GM12878 (cell line): ENCODE results near the gene ALX4. TPM values are rescaled to one million over a fixed set of nuclear protein-coding genes. Genes with fewer than 3 reads are reported as not detected.

ENCODE experiments used
- ATAC-seq: fragments of 200-7000 bp; cut with Tn5 transposase; 3 replicates; pipeline ENCODE4 v1.9.1; 2020; ENCODE audit warnings: mild to moderate bottlenecking, moderate library complexity
- BruUV-seq: library from RNA; stranded (reverse); fragments of 400-500 nt; replicated peaks from 2 replicates; lab custom pipeline; 2021; lab: Mats Ljungman, UMichigan
- CTCF ChIA-PET: fragments of 300-600 bp; sonication (Branson Sonifier 250); formaldehyde crosslinking; extraction: SDS; loops from one replicate; lab custom pipeline; 2021; ENCODE audit warnings: inconsistent platforms; lab: Yijun Ruan, JAX
- POLR2A ChIA-PET: fragments of 350-600 bp; formaldehyde crosslinking; extraction: SDS; loops from one replicate; lab custom pipeline; 2021; ENCODE audit warnings: inconsistent platforms; lab: Charles Lee
- RAD21 ChIA-PET: fragments of 300-600 bp; sonication (Branson Sonifier 250); formaldehyde crosslinking; loops from one replicate; lab custom pipeline; 2023; ENCODE audit warnings: antibody characterized with exemption; ENCODE audit not compliant: unreplicated experiment; lab: Charles Lee
- SMC1A ChIA-PET: fragments of 300-600 bp; sonication (Branson Sonifier 250); formaldehyde crosslinking; loops from one replicate; lab custom pipeline; 2023; ENCODE audit not compliant: unreplicated experiment, uncharacterized antibody; lab: Charles Lee
- DNase-seq: peaks from one replicate; pipeline ENCODE4 v3.0.0-alpha.2; 2011; ENCODE audit warnings: low read depth, low spot score
- FAIRE-seq: peaks from 3 replicates; lab custom pipeline; 2011; peaks lifted over from hg19 to GRCh38; lab: Jason Lieb, UNC
- H2AFZ ChIP-seq: 2 replicates; pipeline ENCODE4 v1.6.0; 2011; ENCODE audit warnings: low read depth, low read length, control low read depth; ENCODE audit not compliant: control insufficient read depth
- H3K27ac ChIP-seq: 2 replicates; pipeline ENCODE4 v1.5.1; 2011; ENCODE audit warnings: control low read depth; ENCODE audit not compliant: control insufficient read depth, insufficient read depth
- H3K27me3 ChIP-seq, 2 experiments: replicated peaks in 1 of 2; 2 replicates each; pipeline versions ENCODE4 v1.6.0 to v1.6.1; 2011; ENCODE audit warnings: low read length in 1 of 2; ENCODE audit not compliant: control insufficient read depth in 2 of 2, insufficient read depth in 2 of 2
- H3K36me3 ChIP-seq, 2 experiments: 2 replicates each; pipeline ENCODE4 v1.5.1; 2011; ENCODE audit warnings: low read length in 1 of 2; ENCODE audit not compliant: control insufficient read depth in 2 of 2, insufficient read depth in 2 of 2
- H3K4me1 ChIP-seq: 2 replicates; pipeline ENCODE4 v1.6.1; 2011; ENCODE audit warnings: mild to moderate bottlenecking, low read length, moderate library complexity, mixed read lengths; ENCODE audit not compliant: control insufficient read depth, insufficient read depth
- H3K4me2 ChIP-seq: 2 replicates; pipeline ENCODE4 v1.6.0; 2011; ENCODE audit warnings: control low read depth; ENCODE audit not compliant: control insufficient read depth, insufficient read depth
- H3K4me3 ChIP-seq: fragments of 200-600 bp; sonication (generic); 2 replicates; pipeline ENCODE4 v1.5.1; 2016
- H3K79me2 ChIP-seq: 2 replicates; pipeline ENCODE4 v1.6.0; 2011; ENCODE audit warnings: low read length; ENCODE audit not compliant: control insufficient read depth, insufficient read depth
- H3K9ac ChIP-seq: 2 replicates; pipeline ENCODE4 v1.8.0; 2011; ENCODE audit warnings: low read length, control low read depth, mixed read lengths; ENCODE audit not compliant: control insufficient read depth, insufficient read depth
- H3K9me3 ChIP-seq: replicated peaks from 3 replicates; pipeline ENCODE4 v1.5.1; 2011; ENCODE audit warnings: mild to moderate bottlenecking, low read length; ENCODE audit not compliant: control insufficient read depth, insufficient read depth
- H4K20me1 ChIP-seq: 2 replicates; pipeline ENCODE4 v1.6.0; 2011; ENCODE audit not compliant: control insufficient read depth, insufficient read depth
- CHD4 ChIP-seq: fragments of 200-600 bp; sonication (generic); IDR thresholded peaks from 2 replicates; pipeline ENCODE4 v1.6.1; 2016; ENCODE audit warnings: mild to moderate bottlenecking
- E2F4 ChIP-seq: IDR thresholded peaks from 2 replicates; pipeline ENCODE4 v1.6.1; 2012; ENCODE audit warnings: low read depth, low read length, improper control_type of control experiment
- EP300 ChIP-seq, 2 experiments: fragments of 150-350 bp in 1 of 2; IDR thresholded peaks; 2 replicates each; pipeline ENCODE4 v1.6.1; 2011 to 2012; ENCODE audit warnings: low read depth in 2 of 2, low read length in 2 of 2, borderline replicate concordance in 1 of 2, improper control_type of control experiment in 1 of 2, inconsistent platforms in 1 of 2; ENCODE audit not compliant: control insufficient read depth in 1 of 2
- ETV6 ChIP-seq, 2 experiments: fragments of 450-650 bp in 1 of 2; IDR thresholded peaks in 1 of 2; conservative IDR thresholded peaks in 1 of 2; 2 replicates each; pipeline ENCODE4 v1.6.1; 2014; ENCODE audit warnings: antibody characterized with exemption in 1 of 2, borderline replicate concordance in 1 of 2, low read depth in 1 of 2, mild to moderate bottlenecking in 1 of 2, moderate library complexity in 1 of 2
- GABPA ChIP-seq: IDR thresholded peaks from 2 replicates; pipeline ENCODE4 v1.6.1; 2014; ENCODE audit warnings: antibody characterized with exemption, low read depth, mild to moderate bottlenecking, inconsistent platforms
- PKNOX1 ChIP-seq: fragments of 450-650 bp; IDR thresholded peaks from 2 replicates; pipeline ENCODE4 v1.6.1; 2016; ENCODE audit warnings: mild to moderate bottlenecking
- RAD21 ChIP-seq: IDR thresholded peaks from 2 replicates; pipeline ENCODE4 v1.6.1; 2011; ENCODE audit warnings: mild to moderate bottlenecking, low read depth, low read length, moderate library complexity; ENCODE audit not compliant: insufficient read depth
- RELA ChIP-seq: fragments of 450-650 bp; IDR thresholded peaks from 2 replicates; pipeline ENCODE4 v1.8.0; 2014; ENCODE audit warnings: borderline replicate concordance; ENCODE audit not compliant: partially characterized antibody
- SMAD5 ChIP-seq: IDR thresholded peaks from 2 replicates; pipeline ENCODE4 v1.6.1; 2016; ENCODE audit warnings: antibody characterized with exemption, low read depth
- SRF ChIP-seq, 2 experiments: IDR thresholded peaks; 2 replicates each; pipeline ENCODE4 v1.6.1; 2011; ENCODE audit warnings: low read depth in 2 of 2, low read length in 2 of 2, mild to moderate bottlenecking in 1 of 2, moderate library complexity in 1 of 2
- STAT1 ChIP-seq: fragments of 450-650 bp; conservative IDR thresholded peaks from 2 replicates; pipeline ENCODE4 v1.6.1; 2014; ENCODE audit warnings: antibody characterized with exemption, mild to moderate bottlenecking
- TCF3 ChIP-seq: IDR thresholded peaks from 2 replicates; pipeline ENCODE4 v1.6.1; 2012; ENCODE audit warnings: low read depth, mild to moderate bottlenecking, low read length, borderline replicate concordance; ENCODE audit not compliant: insufficient read depth
- USF1 ChIP-seq: IDR thresholded peaks from 2 replicates; pipeline ENCODE4 v1.6.1; 2011; ENCODE audit warnings: borderline replicate concordance, low read depth, mild to moderate bottlenecking, moderate library complexity, mixed read lengths, low read length; ENCODE audit not compliant: insufficient read depth; ENCODE audit errors: extremely low read length
- ZBTB40 ChIP-seq: fragments of 450-650 bp; IDR thresholded peaks from 2 replicates; pipeline ENCODE4 v1.6.1; 2016; ENCODE audit warnings: mild to moderate bottlenecking, moderate library complexity, borderline replicate concordance
- WGBS: methylation state at CpG from one replicate; pipeline ENCODE4 v1.1.6; 2016; ENCODE audit warnings: low lambda C conversion rate; ENCODE audit not compliant: insufficient replicate concordance, insufficient coverage; ENCODE audit errors: missing lambda C conversion rate; 5-methylcytosine and 5-hydroxymethylcytosine counted together
- in situ Hi-C: fragments of 300-500 bp; cut with MboI; formaldehyde crosslinking; loops from 9 replicates; pipeline ENCODE4 v1.14.3; 2018; ENCODE audit warnings: mixed read lengths
- intact Hi-C: fragments of 100-400 bp; cut with micrococcal nuclease; formaldehyde crosslinking; loops from one replicate; pipeline ENCODE4 v1.14.2; 2022; ENCODE audit not compliant: unreplicated experiment
- polyA plus RNA-seq, 11 experiments: library from polyadenylated mRNA; depleted of rRNA in 4 of 11; unstranded in 6 of 11; stranded (reverse) in 5 of 11; fragments of >200 nt; fragmentation: Nextera tagmentation in 4 of 11; fragmentation: Illumina TruSeq in 1 of 11; extraction: Ambion mirVana in 4 of 11; extraction: Trizol in 1 of 11; gene quantifications; 1 replicate in 1 of 11; 2 replicates in 10 of 11; pipeline versions ENCODE4 v1.2.1 to v1.2.3, GENCODE V29; 2011 to 2016; ENCODE audit warnings: inconsistent platforms in 2 of 11, missing spikeins in 2 of 11, low read depth in 1 of 11
- total RNA-seq, 4 experiments: library from RNA; depleted of rRNA in 3 of 4; stranded (reverse); fragments of >200 nt in 3 of 4; fragmentation: Illumina TruSeq in 1 of 4; extraction: Trizol in 1 of 4; gene quantifications; 2 replicates each; pipeline versions ENCODE4 v1.2.1 to v1.2.3, GENCODE V29; 2013 to 2021

Gene ALX4
- total and polyA plus RNA-seq, 10 of the 15 experiments (the other 5 are each of a cell fraction or from before 2014, with no cell fraction given), result not detected

- peaks cover 0 to 3% of the 10 kb centered on the region in 2 experiments for H3K27me3 ChIP-seq
- H3K9me3 ChIP-seq, result no peaks in the 10 kb centered on the region
- no peak overlapping the region for H3K27ac ChIP-seq
- H3K9ac ChIP-seq, result no peak overlapping the region
- no peak for DNase-seq
- in situ Hi-C loops (no loop called here), intact Hi-C loops (no loop called here)
- H3K36me3 ChIP-seq, result no peaks in the 10 kb centered on the region
- no peak for ATAC-seq
- no TSS peak for BruUV-seq
- 48% methylated on average over 6 of the region's 6 CpGs for WGBS
- TF ChIP-seq ETV6 (conservative IDR thresholded peaks at IDR 0.05 in 1 of 2, IDR thresholded peaks at IDR 0.05 in 1 of 2; ENCODE audit: borderline replicate concordance in 1 of 2, low read depth in 1 of 2) (no peak), PKNOX1 (no peak), RELA (no peak), TCF3 (no peak), USF1 (no peak), E2F4 (no peak), EP300 (IDR thresholded peaks at IDR 0.05; ENCODE audit: borderline replicate concordance in 1 of 2, control insufficient read depth in 1 of 2, low read depth in 2 of 2, low read length in 2 of 2) (no peak), STAT1 (no peak), SRF (IDR thresholded peaks at IDR 0.05; ENCODE audit: low read depth in 2 of 2, low read length in 2 of 2) (no peak), GABPA (no peak), SMAD5 (no peak), ZBTB40 (no peak), CHD4 (no peak), RAD21 (no peak)
- ChIA-PET RAD21 (no interaction called here), SMC1A (no interaction called here), CTCF (no interaction called here), POLR2A (no interaction called here)
- H3K4me3 ChIP-seq, result no peak overlapping the region
- no peaks in the 10 kb centered on the region for H4K20me1 ChIP-seq
- H3K4me1 ChIP-seq, result no peaks in the 10 kb centered on the region
- no peaks in the 10 kb centered on the region for H3K79me2 ChIP-seq
- FAIRE-seq, result no peak
- no peak overlapping the region for H3K4me2 ChIP-seq
- H2AFZ ChIP-seq, result no peak overlapping the region
Measured at GRCh38 chr11:44335919-44336318, 26.0 kb upstream of the ALX4 start.
